GF-D8 (cell line): ENCODE results near the gene SNRNP70.

Experiments used
- DNase-seq: peaks from one replicate; lab custom pipeline; 2025; lab: John Stamatoyannopoulos, UW

Gene SNRNP70

DNA sequence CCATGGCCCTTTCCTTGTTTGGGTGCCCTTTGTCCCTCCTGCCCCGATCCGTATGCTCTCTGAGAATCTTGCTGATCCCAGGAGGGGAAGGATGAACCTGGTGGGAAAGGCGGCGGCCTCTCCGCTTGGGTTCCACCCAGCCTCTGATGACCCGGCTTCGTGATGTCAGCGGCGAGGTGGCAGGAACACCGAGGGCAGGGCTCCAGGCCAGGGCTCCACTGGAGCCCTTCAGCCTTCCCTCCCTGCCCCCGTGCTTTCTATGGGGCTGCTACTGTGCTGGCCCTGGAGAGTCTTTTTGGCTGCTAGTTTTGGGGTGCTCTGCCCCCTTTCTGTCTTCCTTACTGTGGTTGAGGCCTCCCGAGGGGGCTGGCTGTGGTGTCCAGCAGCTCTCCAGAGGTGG is 17.1 kb downstream of the SNRNP70 start:
- no peak for DNase-seq

DNA sequence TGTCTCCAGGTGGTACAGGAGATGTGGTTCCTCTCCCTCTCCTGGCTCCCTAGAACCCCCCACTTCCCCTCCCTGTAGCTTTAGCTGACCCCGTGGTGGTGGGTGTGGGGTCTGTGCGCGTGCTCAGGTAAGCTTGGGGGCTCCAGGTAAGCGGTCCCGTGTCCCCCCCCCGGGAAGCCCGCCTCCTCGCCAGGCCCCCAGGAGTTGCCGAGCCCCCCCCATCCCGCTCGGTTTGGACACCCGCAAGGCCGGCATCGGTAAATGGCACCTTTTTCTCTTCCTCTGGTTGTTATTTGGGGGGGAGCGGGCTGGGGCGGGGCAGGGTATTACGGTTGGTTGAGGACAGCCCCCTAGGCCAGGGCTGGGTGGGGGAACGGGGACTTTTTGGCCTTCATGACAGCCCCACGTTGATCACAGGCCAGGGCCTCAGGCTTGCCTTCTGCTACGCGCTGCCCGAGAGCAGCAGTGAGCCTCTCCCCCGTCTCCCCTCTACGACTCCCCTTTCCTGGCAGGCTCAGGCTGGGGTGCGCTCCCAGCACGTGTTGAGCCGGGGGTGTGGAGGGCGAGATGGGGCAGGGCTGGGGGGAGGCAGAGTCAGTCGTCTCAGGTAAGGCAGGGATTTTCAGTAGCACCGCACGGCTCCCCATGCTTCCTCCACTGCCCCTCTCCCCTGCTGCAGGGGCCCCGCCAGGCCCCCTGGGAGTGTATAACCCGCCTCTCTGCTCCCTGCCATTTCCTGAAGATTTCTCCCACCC is 18.3 kb downstream of the SNRNP70 start:
- DNase-seq = no peak

DNA sequence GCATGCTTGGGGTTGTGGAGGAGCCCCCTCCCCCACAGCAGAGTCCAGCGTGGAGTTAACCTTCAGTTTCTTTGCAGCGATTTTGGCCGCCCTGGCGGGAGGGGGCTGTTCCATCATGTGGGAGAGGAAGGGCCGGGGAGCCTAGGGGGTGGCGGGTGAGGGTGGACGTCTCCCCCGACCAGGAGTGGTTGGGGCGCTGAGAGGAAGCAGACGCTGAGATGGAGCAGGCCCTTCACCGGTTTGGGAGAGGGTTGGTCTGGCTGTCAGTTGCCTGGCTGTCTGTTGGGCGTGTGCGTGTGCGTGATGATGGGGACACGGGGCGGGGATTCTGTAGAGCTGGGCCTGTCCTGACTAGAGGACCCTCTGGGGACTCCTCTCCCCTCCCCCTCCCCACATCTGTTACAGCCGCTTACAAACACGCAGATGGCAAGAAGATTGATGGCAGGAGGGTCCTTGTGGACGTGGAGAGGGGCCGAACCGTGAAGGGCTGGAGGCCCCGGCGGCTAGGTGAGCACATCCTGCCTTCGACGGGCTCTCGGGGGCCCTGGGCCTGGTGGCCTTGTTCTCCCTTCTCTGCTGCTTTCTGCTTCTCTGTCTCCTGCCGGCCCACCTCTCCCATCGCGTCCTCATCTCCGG is 19.1 kb downstream of the SNRNP70 start:
- DNase-seq = no peak

DNA sequence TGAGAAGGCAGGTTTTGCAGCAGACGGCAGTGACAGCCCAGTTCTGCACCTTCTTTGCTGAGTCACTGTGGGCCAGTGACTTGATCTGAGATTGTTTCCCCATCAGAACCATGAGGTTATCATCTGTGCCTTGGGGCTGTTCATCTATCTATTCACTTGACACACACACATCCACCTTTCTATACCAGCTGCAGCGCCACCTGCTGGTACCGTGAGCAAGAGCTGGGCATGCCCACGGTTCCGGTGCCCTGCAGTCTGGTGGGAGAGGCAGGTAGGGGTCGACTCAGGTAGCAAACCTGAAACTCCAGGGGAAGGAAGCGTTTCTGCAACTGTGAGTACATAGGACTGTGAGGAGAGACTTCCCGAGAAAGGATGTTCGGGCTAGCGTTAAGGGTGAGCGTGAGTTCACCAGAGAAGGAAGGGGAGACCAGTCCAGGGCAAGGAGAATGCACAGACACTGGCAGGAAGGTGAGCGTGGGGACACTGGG is 21.4 kb downstream of the SNRNP70 start:
- no peak for DNase-seq

DNA sequence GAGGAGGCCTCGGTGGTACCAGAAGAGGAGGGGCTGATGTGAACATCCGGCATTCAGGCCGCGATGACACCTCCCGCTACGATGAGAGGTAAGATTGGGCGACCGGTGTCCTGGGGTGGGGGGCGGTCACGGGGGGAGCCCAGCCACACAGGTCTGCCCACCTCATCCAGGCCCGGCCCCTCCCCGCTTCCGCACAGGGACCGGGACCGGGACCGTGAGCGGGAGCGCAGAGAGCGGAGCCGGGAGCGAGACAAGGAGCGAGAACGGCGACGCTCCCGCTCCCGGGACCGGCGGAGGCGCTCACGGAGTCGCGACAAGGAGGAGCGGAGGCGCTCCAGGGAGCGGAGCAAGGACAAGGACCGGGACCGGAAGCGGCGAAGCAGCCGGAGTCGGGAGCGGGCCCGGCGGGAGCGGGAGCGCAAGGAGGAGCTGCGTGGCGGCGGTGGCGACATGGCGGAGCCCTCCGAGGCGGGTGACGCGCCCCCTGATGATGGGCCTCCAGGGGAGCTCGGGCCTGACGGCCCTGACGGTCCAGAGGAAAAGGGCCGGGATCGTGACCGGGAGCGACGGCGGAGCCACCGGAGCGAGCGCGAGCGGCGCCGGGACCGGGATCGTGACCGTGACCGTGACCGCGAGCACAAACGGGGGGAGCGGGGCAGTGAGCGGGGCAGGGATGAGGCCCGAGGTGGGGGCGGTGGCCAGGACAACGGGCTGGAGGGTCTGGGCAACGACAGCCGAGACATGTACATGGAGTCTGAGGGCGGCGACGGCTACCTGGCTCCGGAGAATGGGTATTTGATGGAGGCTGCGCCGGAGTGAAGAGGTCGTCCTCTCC is 22.6 kb downstream of the SNRNP70 start:
- no peak for DNase-seq

DNA sequence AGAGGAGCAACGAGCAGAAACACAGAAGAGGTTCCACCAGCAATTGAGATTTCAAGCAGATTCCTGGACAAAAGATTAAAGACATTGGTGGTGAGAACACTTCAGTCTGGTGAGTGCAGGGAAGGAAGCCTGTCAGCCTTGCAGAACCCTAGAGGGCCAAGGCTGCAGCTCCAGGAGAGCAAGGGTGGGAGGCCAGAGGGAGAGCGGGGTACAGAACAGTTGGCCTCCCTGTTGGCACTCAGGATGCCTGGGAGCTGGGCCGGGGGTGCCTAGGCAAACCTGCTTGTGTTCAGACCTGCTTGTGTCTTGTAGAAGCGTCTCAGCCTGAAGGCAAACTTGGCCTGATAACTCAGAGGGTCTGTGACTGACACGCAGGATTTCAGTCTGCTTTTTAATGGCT is 23.8 kb downstream of the SNRNP70 start:
- no peak for DNase-seq

DNA sequence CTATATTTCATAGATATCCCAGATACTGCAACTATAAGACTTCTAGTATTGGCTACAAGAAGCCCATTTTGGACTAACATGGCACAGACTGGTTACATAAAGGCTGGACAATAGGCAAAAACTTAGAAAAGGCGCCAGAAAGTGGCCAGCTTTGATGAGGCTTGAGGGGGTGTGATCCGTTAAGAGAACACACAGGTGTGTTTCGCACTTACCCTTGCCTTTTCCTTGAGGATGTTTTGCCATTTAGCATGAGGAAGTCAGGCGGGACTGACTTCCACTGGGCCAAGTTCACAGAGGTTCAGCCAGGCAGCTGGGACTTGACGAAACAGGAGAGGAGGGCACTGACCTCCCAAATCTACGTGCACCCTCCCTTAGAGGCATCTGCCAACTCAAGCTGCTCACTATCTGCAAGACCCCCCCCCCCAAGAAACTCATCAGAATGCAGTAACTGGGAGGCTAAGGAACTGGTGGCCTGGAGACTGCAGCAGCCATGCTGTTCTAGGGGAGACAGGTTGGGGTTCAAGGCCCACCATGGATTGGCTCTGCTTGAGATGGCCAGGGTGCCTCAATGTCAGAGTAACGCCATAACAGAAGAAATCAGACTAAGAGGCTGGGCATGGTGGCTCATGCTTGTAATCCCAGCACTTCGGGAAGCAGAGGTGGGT is 24.4 kb downstream of the SNRNP70 start:
- no peak for DNase-seq

DNA sequence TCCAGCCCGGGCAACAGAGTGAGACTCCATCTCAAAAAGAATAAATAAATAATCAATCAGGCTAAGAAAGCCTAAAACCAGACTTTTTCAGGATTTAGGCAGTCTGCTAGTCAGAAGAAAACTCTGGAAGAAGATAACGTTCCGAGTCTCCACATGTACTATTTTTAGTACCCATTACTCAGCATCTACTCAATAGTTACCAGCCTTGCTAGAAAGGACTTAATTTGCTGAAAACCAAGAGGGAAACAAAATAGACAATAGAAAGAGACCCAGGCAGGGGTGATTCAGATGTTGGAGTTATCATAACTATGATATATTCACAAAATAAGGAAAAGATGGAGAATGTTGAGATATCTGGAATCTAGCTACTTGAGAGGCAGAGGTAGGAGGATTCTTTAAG is 25.3 kb downstream of the SNRNP70 start:
- no peak for DNase-seq

DNA sequence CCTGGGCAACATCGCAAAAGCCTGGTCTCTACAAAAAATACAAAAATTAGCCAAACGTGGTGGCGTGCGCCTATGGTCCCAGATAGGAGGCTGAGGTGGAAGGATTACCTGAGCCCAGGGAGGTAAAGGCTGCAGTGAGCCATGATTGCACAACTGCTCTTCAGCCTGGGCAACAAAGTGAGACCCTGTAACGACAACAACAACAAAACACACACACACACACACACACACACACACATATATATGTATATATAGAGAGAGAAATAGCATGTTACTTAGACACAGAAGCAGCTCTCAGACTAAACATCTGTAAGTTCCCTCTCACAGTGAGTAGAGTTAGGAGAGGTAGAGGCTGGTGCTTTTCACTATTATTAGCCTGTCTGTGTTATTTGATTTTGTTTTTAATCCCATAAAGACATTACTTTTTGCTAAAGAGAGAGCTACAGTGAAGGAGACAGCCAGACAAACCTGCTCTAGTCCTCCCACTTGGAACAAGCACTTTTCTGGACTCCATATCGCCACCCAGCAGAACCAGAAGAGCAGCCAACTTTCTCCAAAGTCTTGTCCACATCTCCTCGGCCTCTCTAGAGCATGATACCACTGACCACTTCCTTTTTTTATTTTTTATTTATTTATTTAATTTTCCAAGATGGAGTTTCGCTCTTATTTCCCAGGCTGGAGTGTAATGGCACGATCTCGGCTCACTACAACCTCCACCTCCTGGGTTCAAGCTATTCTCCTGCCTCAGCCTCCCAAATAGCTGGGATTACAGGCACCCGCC is 26.2 kb downstream of the SNRNP70 start:
- DNase-seq = no peak

DNA sequence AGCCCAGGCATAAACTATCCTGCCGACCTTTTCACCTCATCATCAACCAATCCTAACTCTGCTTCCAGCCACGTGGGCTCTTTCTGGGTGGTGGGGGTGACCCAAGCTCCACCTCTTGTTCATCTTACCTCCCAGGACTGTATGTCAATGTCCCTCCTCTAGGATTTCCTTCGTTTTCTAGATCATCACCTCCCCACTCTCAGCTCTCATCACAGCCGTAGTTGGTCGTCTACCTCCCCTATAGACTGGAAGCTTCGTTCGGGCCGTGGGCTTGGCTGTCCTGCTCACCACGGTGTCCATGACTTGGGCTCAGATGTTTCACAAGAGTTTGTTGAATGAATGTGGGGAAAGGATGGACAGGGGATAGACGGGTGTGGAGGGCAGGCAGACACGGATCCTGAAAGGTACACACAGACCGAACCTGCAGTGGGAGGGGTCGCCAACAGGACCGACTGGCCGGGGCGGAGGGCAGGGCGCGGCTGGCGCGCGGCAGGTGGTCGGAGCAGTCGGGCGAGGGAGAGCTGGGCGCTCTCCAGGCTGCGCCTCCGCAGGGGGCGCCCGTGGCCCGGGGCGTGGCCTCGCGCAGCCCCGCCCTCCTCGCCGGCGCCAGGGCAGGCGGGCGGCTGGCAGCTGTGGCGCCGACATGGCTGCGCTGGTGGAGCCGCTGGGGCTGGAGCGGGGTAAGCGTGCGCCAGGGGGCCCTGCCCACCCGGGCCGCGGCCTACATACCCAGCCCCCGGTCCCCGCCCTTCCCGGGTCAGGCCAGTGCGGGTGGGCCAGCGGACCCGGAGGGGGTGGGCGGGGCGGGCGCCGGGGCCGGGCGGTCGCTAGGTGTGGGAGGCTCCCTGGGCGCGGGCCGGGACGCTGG is 28.7 kb downstream of the SNRNP70 start, which contains the start of gene LIN7B:
Gene LIN7B, plus strand, starts transcription at position 609 of the 868 bp plus-strand sequence. Its CDS starts 35 bp downstream, at position 644.
- DNase-seq = peak; percentile 4

DNA sequence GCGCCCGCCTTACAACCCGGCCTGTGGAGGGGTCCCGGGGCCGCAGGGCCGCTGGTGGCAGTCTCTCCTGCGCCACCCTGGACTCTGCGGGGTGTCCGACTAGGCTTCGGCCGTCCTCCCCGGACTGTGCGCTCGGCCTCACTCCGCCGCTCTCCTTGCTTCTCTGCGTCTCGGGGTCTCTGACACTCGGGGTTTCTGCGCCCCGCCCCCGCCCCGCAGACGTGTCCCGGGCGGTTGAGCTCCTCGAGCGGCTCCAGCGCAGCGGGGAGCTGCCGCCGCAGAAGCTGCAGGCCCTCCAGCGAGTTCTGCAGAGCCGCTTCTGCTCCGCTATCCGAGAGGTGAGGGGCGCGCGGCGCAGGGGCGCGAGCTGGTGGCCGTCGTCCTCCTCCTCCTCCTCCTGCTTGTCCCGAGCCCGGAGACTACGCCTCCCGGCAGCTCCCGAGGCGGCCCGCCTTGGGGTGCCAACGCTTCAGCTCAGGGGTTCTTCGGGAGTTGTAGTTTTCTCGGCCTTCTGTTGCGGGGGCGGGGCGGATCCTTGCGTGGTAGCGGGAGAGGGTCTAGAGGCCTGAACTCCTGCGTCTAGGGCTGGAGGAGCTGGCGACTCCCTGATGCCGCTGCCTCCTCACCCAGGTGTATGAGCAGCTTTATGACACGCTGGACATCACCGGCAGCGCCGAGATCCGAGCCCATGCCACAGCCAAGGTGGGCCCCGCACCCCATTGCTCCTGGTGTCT is 29.5 kb downstream of the SNRNP70 start:
- DNase-seq = no peak

DNA sequence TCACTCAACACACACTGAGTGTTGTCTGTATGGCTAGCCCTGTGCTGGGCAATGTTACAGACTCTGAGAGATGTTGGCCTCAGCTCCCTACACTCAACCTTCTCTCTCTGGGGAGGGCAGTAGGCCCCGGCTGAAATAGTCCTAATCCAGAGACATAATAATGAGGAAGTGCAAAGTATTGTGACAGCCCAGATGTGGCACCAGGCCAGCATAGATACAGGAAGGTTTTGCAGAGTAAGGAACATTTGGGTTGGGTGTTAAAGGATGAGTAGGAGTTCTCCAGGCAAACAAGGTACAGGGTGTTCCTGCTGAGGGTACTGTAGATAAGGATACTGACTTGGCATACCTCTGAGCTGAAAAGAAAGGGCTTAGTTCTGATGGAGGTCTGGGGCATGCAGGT is 31.3 kb downstream of the SNRNP70 start:
- peak; percentile 50 for DNase-seq

DNA sequence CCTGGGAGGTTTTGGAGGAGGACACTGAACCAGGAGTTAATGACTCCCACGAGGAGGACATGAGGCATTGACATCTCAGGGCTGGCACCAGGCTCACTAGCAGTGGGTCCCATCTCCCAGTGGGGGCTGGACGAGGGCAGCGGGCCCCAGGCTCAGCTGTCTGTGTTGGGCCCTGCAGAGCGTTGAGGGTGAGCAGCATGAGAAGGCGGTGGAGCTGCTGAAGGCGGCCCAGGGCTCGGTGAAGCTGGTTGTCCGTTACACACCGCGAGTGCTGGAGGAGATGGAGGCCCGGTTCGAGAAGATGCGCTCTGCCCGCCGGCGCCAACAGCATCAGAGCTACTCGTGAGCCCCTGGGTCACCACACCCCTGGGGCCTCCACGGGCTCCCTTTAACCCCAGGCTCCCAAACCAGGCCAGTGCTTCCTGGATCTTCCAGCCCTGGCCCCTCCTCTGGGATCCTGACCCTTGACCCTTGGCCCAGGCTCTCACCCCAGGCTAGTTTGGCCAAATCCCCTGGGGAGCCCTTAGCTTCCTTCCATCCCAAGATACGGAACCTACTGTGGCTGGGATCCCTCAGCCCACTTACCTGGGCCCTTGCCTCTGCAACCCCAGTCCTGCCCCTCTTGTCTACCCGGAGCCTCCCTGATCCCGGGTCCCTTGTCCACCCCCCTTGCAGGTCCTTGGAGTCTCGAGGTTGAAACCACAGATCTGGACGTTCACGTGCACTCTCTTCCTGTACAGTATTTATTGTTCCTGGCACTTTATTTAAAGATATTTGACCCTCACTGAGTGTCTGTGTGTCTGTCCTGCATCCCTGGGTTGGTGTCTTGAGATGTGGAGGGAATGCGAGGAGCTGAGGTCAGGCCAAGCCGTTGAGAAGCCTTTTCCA is 32.7 kb downstream of the SNRNP70 start:
- no peak for DNase-seq

DNA sequence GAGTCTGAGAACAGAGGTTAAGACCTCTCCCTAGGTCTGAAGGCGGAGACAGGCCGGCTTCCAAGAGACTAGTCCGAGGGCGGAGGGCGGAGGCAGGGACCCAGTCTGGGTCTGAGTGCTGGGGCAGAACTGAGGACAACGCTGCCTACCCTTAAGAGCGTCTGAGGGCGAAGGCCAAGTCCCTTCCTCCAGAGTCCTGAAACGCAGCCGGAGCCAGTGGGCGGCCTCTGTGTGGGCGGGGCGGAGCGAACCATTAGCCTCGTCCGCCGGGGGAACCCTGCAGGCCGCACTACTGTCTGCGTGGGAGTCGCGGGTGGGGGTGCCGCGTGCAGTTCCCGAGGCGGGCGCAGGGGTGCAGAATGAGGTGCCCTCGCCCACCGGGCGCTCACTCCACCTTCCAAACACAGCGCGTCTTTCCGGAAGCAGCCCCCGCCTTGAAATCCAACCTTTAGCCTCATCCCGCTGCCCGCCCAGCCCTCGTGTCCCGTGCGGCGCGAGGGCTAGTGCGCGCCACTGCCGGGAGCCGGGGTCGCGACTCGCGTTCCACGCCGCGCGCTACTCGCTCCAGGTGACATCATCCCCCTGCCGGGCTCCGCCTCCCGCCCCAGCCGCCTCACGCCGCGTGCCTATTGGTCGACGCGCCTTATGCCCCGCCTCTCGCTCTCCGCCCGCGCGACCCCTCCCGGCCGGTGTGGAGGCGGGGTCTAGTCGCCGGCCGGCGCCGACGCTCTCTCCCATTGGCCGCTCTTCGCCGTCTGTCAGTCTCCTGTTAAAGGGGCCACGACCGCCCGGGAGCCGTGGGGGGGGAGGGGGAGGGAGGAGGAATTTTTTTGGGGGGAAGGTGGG is 33.5 kb downstream of the SNRNP70 start, which contains the start of gene C19orf73:
Gene C19orf73, minus strand, starts transcription at position 579 of the 846 bp plus-strand sequence. Its CDS starts 121 bp downstream, at position 458.
- peak; percentile 82 for DNase-seq

DNA sequence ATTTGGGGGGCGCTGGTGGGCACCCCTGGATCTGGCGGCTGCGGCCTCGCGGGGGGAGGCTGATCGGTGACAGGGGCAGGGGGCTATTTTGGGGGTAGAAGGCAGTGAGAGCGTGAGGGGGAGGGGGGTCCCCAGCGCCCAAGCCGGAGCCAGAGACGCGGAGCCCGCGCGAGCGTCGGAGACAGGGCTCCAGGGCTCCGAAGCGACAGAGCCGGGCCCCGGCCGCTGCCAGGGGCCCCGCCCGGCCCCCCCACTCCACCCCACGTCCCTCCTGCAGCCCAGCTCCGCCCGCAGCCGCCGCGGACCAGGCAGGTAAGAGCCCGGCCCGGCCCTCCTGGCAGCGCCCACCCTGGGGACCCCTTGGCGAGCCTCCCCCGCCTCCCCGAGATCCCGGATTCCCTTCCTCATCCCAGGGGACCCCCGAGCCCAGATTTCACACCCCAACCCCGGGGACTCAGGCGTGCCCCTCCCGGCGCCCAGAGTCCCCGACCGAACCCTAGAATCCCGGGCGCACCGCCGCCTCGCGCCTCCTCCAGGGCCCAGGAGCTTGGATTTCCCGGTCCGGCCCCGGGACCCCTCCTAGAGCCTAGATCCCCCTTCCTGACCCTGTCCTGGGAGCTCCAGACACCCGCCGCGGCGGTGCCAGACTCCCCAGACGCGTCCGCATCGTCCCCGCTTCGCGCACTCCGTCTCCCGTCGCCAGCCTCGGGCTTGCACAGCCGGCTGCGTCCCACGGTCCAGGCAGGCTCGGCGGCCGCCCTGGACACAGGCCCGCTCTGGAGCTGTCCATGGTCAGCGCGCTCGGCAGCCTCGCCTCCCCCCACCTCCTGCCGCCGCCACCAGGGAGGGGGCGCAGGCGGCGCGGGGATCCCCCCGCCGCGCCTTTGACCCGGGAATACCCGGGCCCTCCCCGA is 34.4 kb downstream of the SNRNP70 start, which contains the start of gene PPFIA3:
Gene PPFIA3, plus strand, starts transcription at position 134 of the 914 bp plus-strand sequence. CDS start 8,330 bp downstream, outside the sequence.
- DNase-seq = no peak

DNA sequence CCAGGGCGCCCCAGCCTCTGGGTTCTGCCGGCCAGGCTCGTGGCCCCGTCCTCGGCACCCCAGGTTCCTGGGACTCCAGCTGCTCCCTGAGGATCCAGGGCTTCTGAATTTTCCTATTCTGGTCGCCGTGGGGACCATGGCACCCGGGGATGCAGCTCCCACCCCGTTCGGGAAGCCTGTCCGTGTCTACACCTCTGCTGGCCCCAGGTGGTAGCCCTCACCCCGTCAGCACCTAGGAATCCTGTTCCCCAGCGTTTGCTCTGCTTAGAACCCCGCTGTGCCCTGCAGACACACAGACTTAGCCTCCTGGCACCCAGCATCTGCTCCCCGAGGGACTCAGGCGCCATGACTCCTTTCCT is 35.1 kb downstream of the SNRNP70 start:
- no peak for DNase-seq
